GM18873 (cell line): ENCODE results near the gene PDE4D.
A peak's percentile ranks its signal among the peaks of the same experiment; 100 is the strongest.
"Not testable (repeated sequence)": the region's sequence is repeated elsewhere in the genome, so short reads cannot be mapped to it uniquely, and the experiment has no call there.

Source experiments
- ATAC-seq: cut with Tn5 transposase; IDR thresholded peaks from one replicate; pipeline ENCODE4 v1.9.1; 2021; ENCODE audit warnings: mild to moderate bottlenecking, moderate library complexity, moderate number of reproducible peaks; ENCODE audit not compliant: unreplicated experiment, low FRiP score

The PDE4D gene

GRCh38 chr5:59593439-59594007, 300.0 kb downstream of the PDE4D start:
- no peak for ATAC-seq

- no peak for ATAC-seq
Measured at GRCh38 chr5:59592101-59592500, 301.4 kb downstream of the PDE4D start.

- no peak for ATAC-seq
Measured at GRCh38 chr5:59591162-59591561, 302.4 kb downstream of the PDE4D start.

- ATAC-seq = no peak
Measured at GRCh38 chr5:59588922-59589321, 304.6 kb downstream of the PDE4D start.

GRCh38 chr5:59587489-59588337, 305.8 kb downstream of the PDE4D start:
- no peak for ATAC-seq

- ATAC-seq = no peak
Measured at GRCh38 chr5:59586841-59587240, 306.7 kb downstream of the PDE4D start.

- no peak for ATAC-seq
Measured at GRCh38 chr5:59584858-59585846, 308.4 kb downstream of the PDE4D start.

GRCh38 chr5:59583810-59584562, 309.5 kb downstream of the PDE4D start:
- ATAC-seq = no peak

GRCh38 chr5:59583151-59583809, 310.2 kb downstream of the PDE4D start:
- ATAC-seq = no peak

- ATAC-seq = no peak
Measured at GRCh38 chr5:59582746-59583145, 310.8 kb downstream of the PDE4D start.

GRCh38 chr5:59579824-59580167, 313.7 kb downstream of the PDE4D start:
- no peak for ATAC-seq

- no peak for ATAC-seq
Measured at GRCh38 chr5:59579101-59579823, 314.3 kb downstream of the PDE4D start.

- ATAC-seq = no peak
Measured at GRCh38 chr5:59577485-59577884, 316.0 kb downstream of the PDE4D start.

GRCh38 chr5:59575648-59576445, 317.7 kb downstream of the PDE4D start:
- peak; percentile 80 for ATAC-seq

- ATAC-seq = not testable (repeated sequence)
Measured at GRCh38 chr5:59573509-59573908, 320.0 kb downstream of the PDE4D start.

- ATAC-seq = no peak
Measured at GRCh38 chr5:59571067-59571466, 322.5 kb downstream of the PDE4D start.

GRCh38 chr5:59569608-59570334, 323.8 kb downstream of the PDE4D start:
- ATAC-seq = no peak

GRCh38 chr5:59569158-59569557, 324.4 kb downstream of the PDE4D start:
- ATAC-seq = no peak
